H9 (cell line): ENCODE data around the gene INCENP. TPM values are rescaled to one million over a fixed set of nuclear protein-coding genes. Genes with fewer than 3 reads are reported as not detected.

Source experiments
- DNase-seq: peaks from one replicate; pipeline ENCODE4 v3.0.0-alpha.2; 2017
- H2AFZ ChIP-seq: one replicate; pipeline ENCODE4 v1.6.1; 2013; ENCODE audit warnings: mild to moderate bottlenecking, low read length, control low read depth, moderate library complexity
- H2AK5ac ChIP-seq: 2 replicates; pipeline ENCODE4 v1.6.1; 2013; ENCODE audit warnings: low read length, control low read depth, mixed read lengths; ENCODE audit not compliant: insufficient read length
- H2BK120ac ChIP-seq: one replicate; pipeline ENCODE4 v1.6.1; 2013; ENCODE audit warnings: low read depth, mild to moderate bottlenecking, low read length, control low read depth, inconsistent platforms; ENCODE audit not compliant: poor library complexity, severe bottlenecking
- H2BK12ac ChIP-seq: 2 replicates; pipeline ENCODE4 v1.6.1; 2013; ENCODE audit warnings: low read length, control low read depth, mixed read lengths, low read depth; ENCODE audit not compliant: insufficient read length
- H2BK15ac ChIP-seq: 2 replicates; pipeline ENCODE4 v1.6.1; 2013; ENCODE audit warnings: low read depth, low read length, control low read depth
- H2BK20ac ChIP-seq: one replicate; pipeline ENCODE4 v1.6.1; 2013; ENCODE audit warnings: low read depth, mild to moderate bottlenecking, low read length, control low read depth, inconsistent platforms; ENCODE audit not compliant: poor library complexity, severe bottlenecking
- H2BK5ac ChIP-seq: 2 replicates; pipeline ENCODE4 v1.6.1; 2013; ENCODE audit warnings: low read length, control low read depth, mixed read lengths; ENCODE audit not compliant: insufficient read length
- H3K14ac ChIP-seq: 2 replicates; pipeline ENCODE4 v1.6.1; 2013; ENCODE audit warnings: low read length, control low read depth; ENCODE audit not compliant: insufficient read depth
- H3K18ac ChIP-seq: 2 replicates; pipeline ENCODE4 v1.6.1; 2013; ENCODE audit warnings: low read depth, mild to moderate bottlenecking, mixed read lengths, low read length, control low read depth; ENCODE audit not compliant: insufficient read length
- H3K23ac ChIP-seq: 2 replicates; pipeline ENCODE4 v1.6.1; 2013; ENCODE audit warnings: low read length, control low read depth, mixed read lengths, low read depth; ENCODE audit not compliant: insufficient read length
- H3K23me2 ChIP-seq: 2 replicates; pipeline ENCODE4 v1.6.1; 2013; ENCODE audit warnings: low read depth, mild to moderate bottlenecking, mixed read lengths, low read length, control low read depth; ENCODE audit not compliant: insufficient read length, poor library complexity, severe bottlenecking
- H3K27ac ChIP-seq: 2 replicates; pipeline ENCODE4 v1.5.1; 2013; ENCODE audit warnings: low read length, control low read depth, mixed read lengths, low read depth; ENCODE audit not compliant: insufficient read length
- H3K27me3 ChIP-seq: 2 replicates; pipeline ENCODE4 v1.6.1; 2013; ENCODE audit warnings: low read length, control low read depth, inconsistent platforms; ENCODE audit not compliant: insufficient read depth
- H3K4ac ChIP-seq: 2 replicates; pipeline ENCODE4 v1.6.1; 2013; ENCODE audit warnings: low read depth, mild to moderate bottlenecking, control low read depth, inconsistent platforms, low read length, moderate library complexity
- H3K4me1 ChIP-seq: 2 replicates; pipeline ENCODE4 v1.6.1; 2013; ENCODE audit warnings: low read length, control low read depth, inconsistent platforms; ENCODE audit not compliant: insufficient read depth
- H3K4me2 ChIP-seq: 2 replicates; pipeline ENCODE4 v1.6.1; 2013; ENCODE audit warnings: low read length, control low read depth, mixed read lengths; ENCODE audit not compliant: insufficient read length, insufficient read depth
- H3K56ac ChIP-seq: 2 replicates; pipeline ENCODE4 v1.6.1; 2013; ENCODE audit warnings: low read depth, mild to moderate bottlenecking, mixed read lengths, low read length, control low read depth; ENCODE audit not compliant: insufficient read length
- H3K79me1 ChIP-seq: 2 replicates; pipeline ENCODE4 v1.6.1; 2013; ENCODE audit warnings: low read depth, mild to moderate bottlenecking, moderate library complexity, low read length, control low read depth, inconsistent platforms; ENCODE audit not compliant: insufficient read depth, poor library complexity, severe bottlenecking
- H3K79me2 ChIP-seq: 2 replicates; pipeline ENCODE4 v1.6.1; 2013; ENCODE audit warnings: low read length, control low read depth, inconsistent platforms; ENCODE audit not compliant: insufficient read depth
- H3K9ac ChIP-seq: 2 replicates; pipeline ENCODE4 v1.6.1; 2013; ENCODE audit warnings: low read length, control low read depth, mixed read lengths; ENCODE audit not compliant: insufficient read length; ENCODE audit errors: extremely low read depth
- H3K9me3 ChIP-seq: one replicate; pipeline ENCODE4 v1.6.1; 2013; ENCODE audit warnings: low read depth, low read length, inconsistent platforms; ENCODE audit not compliant: control insufficient read depth
- H3T11ph ChIP-seq: one replicate; pipeline ENCODE4 v1.6.1; 2013; ENCODE audit warnings: mild to moderate bottlenecking, low read length, control low read depth, inconsistent platforms
- H4K20me1 ChIP-seq: one replicate; pipeline ENCODE4 v1.6.1; 2013; ENCODE audit not compliant: control insufficient read depth, insufficient read length, insufficient read depth
- H4K5ac ChIP-seq: 2 replicates; pipeline ENCODE4 v1.6.1; 2013; ENCODE audit warnings: low read depth, mild to moderate bottlenecking, mixed read lengths, low read length, control low read depth; ENCODE audit not compliant: insufficient read length
- H4K8ac ChIP-seq: replicated peaks from 2 replicates; pipeline ENCODE4 v1.6.1; 2013; ENCODE audit warnings: low read length, control low read depth, mixed read lengths, low read depth; ENCODE audit not compliant: insufficient read length
- H4K91ac ChIP-seq: 2 replicates; pipeline ENCODE4 v1.6.1; 2013; ENCODE audit warnings: low read depth, mild to moderate bottlenecking, moderate library complexity, mixed read lengths, low read length, control low read depth; ENCODE audit not compliant: insufficient read length
- H3K27ac Mint-ChIP-seq, 3 experiments: 2 replicates in 2 of 3; 3 replicates in 1 of 3; pipeline ENCODE4 v1.8.0; 2020 to 2021; ENCODE audit warnings: mixed read lengths in 3 of 3, mild to moderate bottlenecking in 1 of 3, moderate library complexity in 1 of 3
- H3K27me3 Mint-ChIP-seq: 2 replicates; pipeline ENCODE4 v1.8.0; 2021; ENCODE audit warnings: low read depth, mild to moderate bottlenecking, moderate library complexity, mixed read lengths
- H3K36me3 Mint-ChIP-seq, 3 experiments: 2 replicates in 2 of 3; 3 replicates in 1 of 3; pipeline ENCODE4 v1.8.0; 2020 to 2021; ENCODE audit warnings: low read depth in 3 of 3, mixed read lengths in 3 of 3; ENCODE audit not compliant: insufficient read depth in 1 of 3
- H3K4me1 Mint-ChIP-seq, 2 experiments: 2 replicates each; pipeline ENCODE4 v1.8.0; 2020; ENCODE audit warnings: mixed read lengths in 2 of 2
- H3K4me3 Mint-ChIP-seq, 2 experiments: 2 replicates in 1 of 2; 3 replicates in 1 of 2; pipeline ENCODE4 v1.8.0; 2020 to 2021; ENCODE audit warnings: mild to moderate bottlenecking in 2 of 2, mixed read lengths in 2 of 2, moderate library complexity in 1 of 2
- H3K9me3 Mint-ChIP-seq, 2 experiments: 2 replicates in 1 of 2; 3 replicates in 1 of 2; pipeline ENCODE4 v1.8.0; 2020; ENCODE audit warnings: mild to moderate bottlenecking in 2 of 2, mixed read lengths in 2 of 2, moderate library complexity in 1 of 2
- CTCF ChIP-seq: fragments of 200-600 bp; sonication (generic); conservative IDR thresholded peaks from 3 replicates; pipeline ENCODE4 v1.8.0; 2021; ENCODE audit warnings: antibody characterized with exemption, mild to moderate bottlenecking
- WGBS: extraction: QIAGEN DNeasy Blood & Tissue Kit; methylation state at CpG from one replicate; pipeline ENCODE4 v1.1.7; 2013; ENCODE audit warnings: missing lambda C conversion rate, low lambda C conversion rate, mixed read lengths; ENCODE audit not compliant: insufficient read length; ENCODE audit errors: extremely low coverage; 5-methylcytosine and 5-hydroxymethylcytosine counted together
- total RNA-seq: library from RNA; stranded (reverse); gene quantifications from 2 replicates; pipeline ENCODE4 v1.2.1, GENCODE V29; 2021

The INCENP gene
- total RNA-seq, 1 experiment from 2014 or later = 99.9 TPM

- Histone ChIP-seq H2BK12ac (no peak overlapping the region), H3K79me2 (no peaks in the 10 kb centered on the region), H3T11ph (no peak overlapping the region), H3K56ac (no peak overlapping the region), H2BK120ac (no peak overlapping the region), H3K23me2 (no peaks in the 10 kb centered on the region), H2AK5ac (no peak overlapping the region), H3K4ac (no peak overlapping the region), H2AFZ (no peak overlapping the region), H3K18ac (no peak overlapping the region), H2BK5ac (no peak overlapping the region), H4K91ac (no peak overlapping the region), H4K20me1 (no peaks in the 10 kb centered on the region), H3K9me3 (no peaks in the 10 kb centered on the region), H3K9ac (no peak overlapping the region), H3K79me1 (no peaks in the 10 kb centered on the region), H2BK20ac (no peak overlapping the region), H4K8ac (no peak overlapping the region), H3K4me1 (no peaks in the 10 kb centered on the region; the same call in none of the 2 replicates), H3K23ac (no peak overlapping the region), H3K4me2 (no peak overlapping the region), H3K27me3 (no peaks in the 10 kb centered on the region), H3K27ac (no peak overlapping the region), H3K14ac (no peak overlapping the region), H4K5ac (no peak overlapping the region), H2BK15ac (no peak overlapping the region)
- TF ChIP-seq CTCF = no peak
- H3K4me1 Mint-ChIP-seq = peaks cover 13 to 16% of the 10 kb centered on the region in 2 experiments
- WGBS = no CpG with 5 or more reads among the region's 6 CpGs
- H3K27me3 Mint-ChIP-seq = peaks cover 11% of the 10 kb centered on the region
- no peak for DNase-seq
- H3K9me3 Mint-ChIP-seq = peaks cover 2 to 8% of the 10 kb centered on the region in 2 experiments; a peak in 3 of 5 replicates
- peaks cover 0 to 5% (median 0%) of the 10 kb centered on the region in 3 experiments; a peak in 1 of 7 replicates for H3K36me3 Mint-ChIP-seq
- H3K4me3 Mint-ChIP-seq = no peak overlapping the region
- no peak overlapping the region for H3K27ac Mint-ChIP-seq
Measured at GRCh38 chr11:62108971-62109404, 14.8 kb upstream of the INCENP start.
